ENCODE data around the gene PMEPA1.

DNA sequence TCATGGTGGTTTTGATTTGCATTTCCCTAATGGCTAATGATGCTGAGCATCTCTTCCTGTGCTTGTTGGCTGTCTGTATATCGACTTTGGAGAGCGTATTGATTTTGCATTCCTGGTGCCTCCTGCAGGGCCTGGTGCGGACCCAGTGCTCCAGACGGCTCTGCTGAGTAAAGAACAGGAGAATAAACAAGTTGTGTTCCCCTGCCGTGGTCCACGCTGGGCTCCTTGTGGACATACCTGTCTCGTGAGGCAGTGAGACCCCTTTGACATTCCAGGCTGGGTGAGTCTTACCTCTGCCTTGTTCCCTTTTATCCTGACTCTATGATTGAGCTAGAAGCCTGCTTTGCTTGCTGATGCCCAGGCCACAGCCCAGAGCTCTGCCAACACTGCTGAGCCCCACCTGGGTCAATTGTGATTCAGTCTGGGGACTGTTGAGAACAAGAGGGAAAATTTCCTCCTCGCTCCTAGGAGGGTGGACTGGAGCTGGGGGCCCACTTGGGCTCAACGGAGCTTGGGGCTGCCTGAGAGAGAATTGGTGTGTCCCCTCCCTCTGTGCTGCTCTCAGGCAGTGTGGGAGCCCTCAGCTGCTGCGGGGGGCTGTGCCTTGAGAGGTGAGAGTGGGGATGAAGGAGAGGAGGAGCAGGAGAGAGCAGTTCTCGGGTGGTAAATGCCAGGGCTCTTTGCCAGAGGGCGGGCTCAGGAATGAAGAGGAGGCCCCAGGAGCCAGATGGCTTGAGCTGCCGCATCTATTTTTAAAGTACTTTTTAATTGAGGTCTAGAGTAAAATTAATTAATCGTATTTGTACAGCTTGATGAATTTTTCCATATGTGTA, 43.7 kb upstream of the PMEPA1 start:
- TF ChIP-seq, protein P1, sequence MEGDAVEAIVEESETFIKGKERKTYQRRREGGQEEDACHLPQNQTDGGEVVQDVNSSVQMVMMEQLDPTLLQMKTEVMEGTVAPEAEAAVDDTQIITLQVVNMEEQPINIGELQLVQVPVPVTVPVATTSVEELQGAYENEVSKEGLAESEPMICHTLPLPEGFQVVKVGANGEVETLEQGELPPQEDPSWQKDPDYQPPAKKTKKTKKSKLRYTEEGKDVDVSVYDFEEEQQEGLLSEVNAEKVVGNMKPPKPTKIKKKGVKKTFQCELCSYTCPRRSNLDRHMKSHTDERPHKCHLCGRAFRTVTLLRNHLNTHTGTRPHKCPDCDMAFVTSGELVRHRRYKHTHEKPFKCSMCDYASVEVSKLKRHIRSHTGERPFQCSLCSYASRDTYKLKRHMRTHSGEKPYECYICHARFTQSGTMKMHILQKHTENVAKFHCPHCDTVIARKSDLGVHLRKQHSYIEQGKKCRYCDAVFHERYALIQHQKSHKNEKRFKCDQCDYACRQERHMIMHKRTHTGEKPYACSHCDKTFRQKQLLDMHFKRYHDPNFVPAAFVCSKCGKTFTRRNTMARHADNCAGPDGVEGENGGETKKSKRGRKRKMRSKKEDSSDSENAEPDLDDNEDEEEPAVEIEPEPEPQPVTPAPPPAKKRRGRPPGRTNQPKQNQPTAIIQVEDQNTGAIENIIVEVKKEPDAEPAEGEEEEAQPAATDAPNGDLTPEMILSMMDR (conservative IDR thresholded peaks at IDR 0.05 in 1 of 2, IDR thresholded peaks at IDR 0.05 in 1 of 2; ENCODE audit: extremely low read depth in 1 of 2, insufficient read depth in 1 of 2, low read depth in 1 of 2, low read length in 2 of 2): no peak
- TF ChIP-seq EZH2 (IDR thresholded peaks at IDR 0.05; ENCODE audit: borderline replicate concordance, low read length): no peak
